HL-60 (cell line): ENCODE measurements around the gene FRMPD4.

Experiments used
- DNase-seq, 2 experiments: peaks; one replicate each; pipeline ENCODE4 v3.0.0-alpha.2; 2010 to 2020; ENCODE audit warnings: low read depth in 1 of 2, low spot score in 1 of 2
- H3K27ac ChIP-seq: fragments of 250-450 bp; sonication (Bioruptor Pico); replicated peaks from 2 replicates; pipeline ENCODE4 v1.5.1; 2020; ENCODE audit warnings: mild to moderate bottlenecking, moderate library complexity
- H3K27me3 ChIP-seq: fragments of 250-450 bp; sonication (Bioruptor Pico); 2 replicates; pipeline ENCODE4 v1.5.1; 2021; ENCODE audit warnings: mild to moderate bottlenecking, moderate library complexity; ENCODE audit not compliant: insufficient read depth, poor library complexity, severe bottlenecking
- H3K4me3 ChIP-seq: replicated peaks from 2 replicates; pipeline ENCODE4 v1.5.1; 2011; ENCODE audit warnings: mild to moderate bottlenecking, control low read depth, low read length; ENCODE audit not compliant: insufficient read depth
- GABPA ChIP-seq: IDR thresholded peaks from 2 replicates; pipeline ENCODE4 v1.6.1; 2012; ENCODE audit warnings: low read depth
- POLR2AphosphoS5 ChIP-seq: IDR thresholded peaks from 2 replicates; pipeline ENCODE4 v1.6.1; 2012; ENCODE audit warnings: low read depth
- SPI1 ChIP-seq: IDR thresholded peaks from 2 replicates; pipeline ENCODE4 v1.6.1; 2012; ENCODE audit warnings: low read depth, mild to moderate bottlenecking, borderline replicate concordance
- TF ChIP-seq, protein P1 (sequence below): IDR thresholded peaks from 2 replicates; pipeline ENCODE4 v1.6.1; 2012; ENCODE audit warnings: low read depth; ENCODE audit not compliant: insufficient replicate concordance
- TF ChIP-seq, protein P2 (sequence below): IDR thresholded peaks from one replicate; pipeline ENCODE4 v1.5.1; 2011; ENCODE audit warnings: low read length, control low read depth, inconsistent platforms; ENCODE audit not compliant: insufficient read depth

Gene FRMPD4

DNA sequence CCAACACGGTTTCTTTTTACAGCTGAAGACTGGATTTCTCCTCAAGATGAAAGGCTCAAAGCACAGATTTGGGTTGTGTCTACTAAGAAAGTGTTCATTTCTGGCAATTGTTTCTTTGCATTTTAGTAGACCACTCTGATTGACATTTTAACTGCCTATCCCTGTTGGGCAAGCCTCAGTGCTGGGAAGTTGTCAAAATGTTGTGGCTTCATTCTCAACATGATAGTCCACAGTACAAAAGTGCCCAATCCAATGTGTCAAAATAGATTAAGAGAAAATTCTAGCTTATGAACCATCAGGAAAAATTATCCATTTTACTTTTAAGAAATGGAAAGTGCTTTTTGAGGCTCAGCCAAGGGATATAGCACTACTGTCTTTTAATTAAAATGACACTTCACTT is 329.0 kb downstream of the FRMPD4 start:
- no peak for DNase-seq
- TF ChIP-seq SPI1 (no peak), GABPA (no peak), POLR2AphosphoS5 (no peak)
- TF ChIP-seq, protein P1, sequence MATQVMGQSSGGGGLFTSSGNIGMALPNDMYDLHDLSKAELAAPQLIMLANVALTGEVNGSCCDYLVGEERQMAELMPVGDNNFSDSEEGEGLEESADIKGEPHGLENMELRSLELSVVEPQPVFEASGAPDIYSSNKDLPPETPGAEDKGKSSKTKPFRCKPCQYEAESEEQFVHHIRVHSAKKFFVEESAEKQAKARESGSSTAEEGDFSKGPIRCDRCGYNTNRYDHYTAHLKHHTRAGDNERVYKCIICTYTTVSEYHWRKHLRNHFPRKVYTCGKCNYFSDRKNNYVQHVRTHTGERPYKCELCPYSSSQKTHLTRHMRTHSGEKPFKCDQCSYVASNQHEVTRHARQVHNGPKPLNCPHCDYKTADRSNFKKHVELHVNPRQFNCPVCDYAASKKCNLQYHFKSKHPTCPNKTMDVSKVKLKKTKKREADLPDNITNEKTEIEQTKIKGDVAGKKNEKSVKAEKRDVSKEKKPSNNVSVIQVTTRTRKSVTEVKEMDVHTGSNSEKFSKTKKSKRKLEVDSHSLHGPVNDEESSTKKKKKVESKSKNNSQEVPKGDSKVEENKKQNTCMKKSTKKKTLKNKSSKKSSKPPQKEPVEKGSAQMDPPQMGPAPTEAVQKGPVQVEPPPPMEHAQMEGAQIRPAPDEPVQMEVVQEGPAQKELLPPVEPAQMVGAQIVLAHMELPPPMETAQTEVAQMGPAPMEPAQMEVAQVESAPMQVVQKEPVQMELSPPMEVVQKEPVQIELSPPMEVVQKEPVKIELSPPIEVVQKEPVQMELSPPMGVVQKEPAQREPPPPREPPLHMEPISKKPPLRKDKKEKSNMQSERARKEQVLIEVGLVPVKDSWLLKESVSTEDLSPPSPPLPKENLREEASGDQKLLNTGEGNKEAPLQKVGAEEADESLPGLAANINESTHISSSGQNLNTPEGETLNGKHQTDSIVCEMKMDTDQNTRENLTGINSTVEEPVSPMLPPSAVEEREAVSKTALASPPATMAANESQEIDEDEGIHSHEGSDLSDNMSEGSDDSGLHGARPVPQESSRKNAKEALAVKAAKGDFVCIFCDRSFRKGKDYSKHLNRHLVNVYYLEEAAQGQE, result no peak
- TF ChIP-seq, protein P2, sequence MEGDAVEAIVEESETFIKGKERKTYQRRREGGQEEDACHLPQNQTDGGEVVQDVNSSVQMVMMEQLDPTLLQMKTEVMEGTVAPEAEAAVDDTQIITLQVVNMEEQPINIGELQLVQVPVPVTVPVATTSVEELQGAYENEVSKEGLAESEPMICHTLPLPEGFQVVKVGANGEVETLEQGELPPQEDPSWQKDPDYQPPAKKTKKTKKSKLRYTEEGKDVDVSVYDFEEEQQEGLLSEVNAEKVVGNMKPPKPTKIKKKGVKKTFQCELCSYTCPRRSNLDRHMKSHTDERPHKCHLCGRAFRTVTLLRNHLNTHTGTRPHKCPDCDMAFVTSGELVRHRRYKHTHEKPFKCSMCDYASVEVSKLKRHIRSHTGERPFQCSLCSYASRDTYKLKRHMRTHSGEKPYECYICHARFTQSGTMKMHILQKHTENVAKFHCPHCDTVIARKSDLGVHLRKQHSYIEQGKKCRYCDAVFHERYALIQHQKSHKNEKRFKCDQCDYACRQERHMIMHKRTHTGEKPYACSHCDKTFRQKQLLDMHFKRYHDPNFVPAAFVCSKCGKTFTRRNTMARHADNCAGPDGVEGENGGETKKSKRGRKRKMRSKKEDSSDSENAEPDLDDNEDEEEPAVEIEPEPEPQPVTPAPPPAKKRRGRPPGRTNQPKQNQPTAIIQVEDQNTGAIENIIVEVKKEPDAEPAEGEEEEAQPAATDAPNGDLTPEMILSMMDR, result no peak
- H3K4me3 ChIP-seq, result no peak overlapping the region
- no peak overlapping the region for H3K27ac ChIP-seq
- no peaks in the 10 kb centered on the region for H3K27me3 ChIP-seq

DNA sequence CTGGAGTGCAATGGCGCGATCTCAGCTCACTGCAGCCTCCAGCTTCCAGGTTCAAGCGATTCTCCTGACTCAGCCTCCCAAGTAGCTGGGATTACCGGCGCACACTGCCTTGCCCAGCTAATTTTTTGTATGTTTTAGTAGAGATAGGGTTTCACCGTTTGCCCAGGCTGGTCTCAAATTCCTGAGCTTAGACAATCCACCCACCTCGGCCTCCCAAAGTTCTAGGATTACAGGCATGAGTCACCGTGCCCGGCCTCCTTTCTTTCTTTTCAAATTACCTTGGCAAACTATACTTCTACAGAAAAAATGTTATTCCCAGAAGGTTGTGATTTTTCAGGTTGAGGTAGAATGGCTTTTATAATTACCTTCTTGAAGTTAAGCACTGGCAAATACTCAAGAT is 331.0 kb downstream of the FRMPD4 start:
- H3K27ac ChIP-seq, result no peak overlapping the region
- no peak for DNase-seq
- no peaks in the 10 kb centered on the region for H3K27me3 ChIP-seq
- no peak overlapping the region for H3K4me3 ChIP-seq
- TF ChIP-seq GABPA (no peak), SPI1 (no peak), POLR2AphosphoS5 (no peak)
- TF ChIP-seq, protein P1, result no peak
- TF ChIP-seq, protein P2, result no peak

DNA sequence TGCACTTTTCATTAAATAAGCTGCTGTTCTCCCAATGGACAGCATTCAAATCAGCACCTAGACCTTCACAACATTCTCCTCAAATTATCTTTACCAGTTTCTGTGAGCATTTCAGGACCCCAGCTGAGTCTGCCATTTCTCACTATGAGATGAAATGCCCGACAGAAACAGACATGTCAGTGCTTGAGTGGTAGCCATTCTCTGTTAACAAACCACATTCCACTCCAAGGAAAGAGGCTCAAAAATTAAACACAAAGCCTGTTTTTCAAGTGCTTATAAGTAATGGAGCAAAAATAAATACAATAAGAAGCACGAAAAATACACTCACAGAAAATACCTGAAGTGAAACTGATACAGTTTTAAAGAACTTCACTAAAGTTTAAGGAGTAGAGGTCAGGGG is 332.8 kb downstream of the FRMPD4 start:
- H3K27ac ChIP-seq, result no peak overlapping the region
- DNase-seq, result no peak
- TF ChIP-seq SPI1 (no peak), GABPA (no peak), POLR2AphosphoS5 (no peak)
- TF ChIP-seq, protein P1, result no peak
- TF ChIP-seq, protein P2, result no peak
- H3K27me3 ChIP-seq, result no peaks in the 10 kb centered on the region
- H3K4me3 ChIP-seq, result no peak overlapping the region
